Neural cell (in vitro differentiated cells): ENCODE measurements around the gene MAP3K15. TPM values are rescaled to one million over a fixed set of nuclear protein-coding genes. Genes with fewer than 3 reads are reported as not detected.
"Not testable (repeated sequence)": the region's sequence is repeated elsewhere in the genome, so short reads cannot be mapped to it uniquely, and the experiment has no call there.

Source experiments
- H2AFZ ChIP-seq: fragments of 200-600, 300-800 bp; sonication (generic), shearing (Covaris generic); 2 replicates; pipeline ENCODE4 v1.6.0; 2014; ENCODE audit warnings: low read depth, mild to moderate bottlenecking, antibody characterized with exemption, low read length, moderate library complexity
- H3F3A ChIP-seq: fragments of 200-600 bp; shearing (Covaris generic); 2 replicates; pipeline ENCODE4 v1.6.1; 2016; ENCODE audit warnings: mild to moderate bottlenecking, moderate library complexity, mixed read lengths, antibody characterized with exemption, low read length; ENCODE audit not compliant: insufficient read depth, poor library complexity, severe bottlenecking
- H3K27ac ChIP-seq: fragments of 200-600, 300-800 bp; sonication (generic), shearing (Covaris generic); 2 replicates; pipeline ENCODE4 v1.5.1; 2014; ENCODE audit warnings: mild to moderate bottlenecking, low read length, moderate library complexity
- H3K27me3 ChIP-seq: fragments of 300-800, 200-600 bp; sonication (generic), shearing (Covaris generic); 2 replicates; pipeline ENCODE4 v1.6.0; 2014; ENCODE audit warnings: mild to moderate bottlenecking, low read depth, low read length, moderate library complexity; ENCODE audit not compliant: insufficient read depth
- H3K36me3 ChIP-seq: fragments of 300-800, 200-600 bp; sonication (generic), shearing (Covaris generic); 2 replicates; pipeline ENCODE4 v1.5.1; 2014; ENCODE audit warnings: mild to moderate bottlenecking, antibody characterized with exemption, low read length, moderate library complexity; ENCODE audit not compliant: insufficient read depth
- H3K4me2 ChIP-seq: fragments of 300-800, 200-600 bp; sonication (generic), shearing (Covaris generic); 2 replicates; pipeline ENCODE4 v1.6.0; 2014; ENCODE audit warnings: mild to moderate bottlenecking, low read length
- H3K4me3 ChIP-seq: fragments of 300-800, 200-600 bp; sonication (generic), shearing (Covaris generic); 2 replicates; pipeline ENCODE4 v1.5.1; 2014; ENCODE audit warnings: mild to moderate bottlenecking, low read length, moderate library complexity
- H3K79me2 ChIP-seq: fragments of 200-600 bp; shearing (Covaris generic); replicated peaks from 2 replicates; pipeline ENCODE4 v1.6.0; 2014; ENCODE audit warnings: mild to moderate bottlenecking, low read length, moderate library complexity; ENCODE audit not compliant: insufficient read depth
- H3K9ac ChIP-seq: fragments of 300-800, 200-600 bp; sonication (generic), shearing (Covaris generic); 2 replicates; pipeline ENCODE4 v1.6.1; 2016; ENCODE audit warnings: mild to moderate bottlenecking, low read length, mixed read lengths
- H3K9me2 ChIP-seq: fragments of 200-600 bp; shearing (Covaris generic); 2 replicates; pipeline ENCODE4 v1.6.1; 2016; ENCODE audit warnings: mild to moderate bottlenecking, low read length, mixed read lengths; ENCODE audit not compliant: insufficient read depth
- H3K9me3 ChIP-seq: fragments of 200-600, 300-800 bp; sonication (generic), shearing (Covaris generic); 2 replicates; pipeline ENCODE4 v1.6.1; 2016; ENCODE audit warnings: mild to moderate bottlenecking, mixed run types, low read length, moderate library complexity, mixed read lengths
- H4K20me1 ChIP-seq: fragments of 200-600 bp; shearing (Covaris generic); 2 replicates; pipeline ENCODE4 v1.6.1; 2016; ENCODE audit warnings: mild to moderate bottlenecking, mixed run types; ENCODE audit not compliant: insufficient read depth
- EP300 ChIP-seq: fragments of 450-650 bp; conservative IDR thresholded peaks from 2 replicates; pipeline ENCODE4 v1.6.1; 2014; ENCODE audit warnings: antibody characterized with exemption, mild to moderate bottlenecking, moderate library complexity; ENCODE audit not compliant: poor library complexity, severe bottlenecking
- EZH2 ChIP-seq: fragments of 200-600, 300-800 bp; shearing (Covaris generic), sonication (generic); IDR thresholded peaks from 2 replicates; pipeline ENCODE4 v1.6.1; 2014; ENCODE audit warnings: antibody characterized with exemption, low read length, borderline replicate concordance, mild to moderate bottlenecking; ENCODE audit not compliant: insufficient read depth, poor library complexity, severe bottlenecking
- MXI1 ChIP-seq: fragments of 450-650 bp; conservative IDR thresholded peaks from 2 replicates; pipeline ENCODE4 v1.6.1; 2014; ENCODE audit warnings: antibody characterized with exemption, mild to moderate bottlenecking; ENCODE audit not compliant: poor library complexity, severe bottlenecking
- POLR2AphosphoS5 ChIP-seq: IDR thresholded peaks from 2 replicates; pipeline ENCODE4 v1.6.1; 2012
- RAD21 ChIP-seq: fragments of 450-650 bp; conservative IDR thresholded peaks from 2 replicates; pipeline ENCODE4 v1.6.1; 2014; ENCODE audit warnings: antibody characterized with exemption, mild to moderate bottlenecking, moderate library complexity
- REST ChIP-seq: IDR thresholded peaks from 2 replicates; pipeline ENCODE4 v1.6.1; 2012; ENCODE audit warnings: borderline replicate concordance
- SMC3 ChIP-seq: fragments of 450-650 bp; conservative IDR thresholded peaks from 2 replicates; pipeline ENCODE4 v1.6.1; 2014; ENCODE audit warnings: antibody characterized with exemption, mild to moderate bottlenecking, moderate library complexity; ENCODE audit not compliant: poor library complexity
- TAF1 ChIP-seq: IDR thresholded peaks from 2 replicates; pipeline ENCODE4 v1.6.1; 2012; ENCODE audit warnings: low read depth
- polyA plus RNA-seq: library from polyadenylated mRNA; depleted of rRNA; stranded (reverse); fragments of >200 nt; gene quantifications from 2 replicates; pipeline ENCODE4 v1.2.3, GENCODE V29; 2014
- TF ChIP-seq, protein P1 (sequence below): fragments of 450-650 bp; IDR thresholded peaks from 2 replicates; pipeline ENCODE4 v1.5.1; 2014; ENCODE audit warnings: antibody characterized with exemption, mild to moderate bottlenecking, moderate library complexity; ENCODE audit not compliant: poor library complexity, severe bottlenecking

Gene MAP3K15
- polyA plus RNA-seq, 1 donor from 2014 or later = not detected

DNA sequence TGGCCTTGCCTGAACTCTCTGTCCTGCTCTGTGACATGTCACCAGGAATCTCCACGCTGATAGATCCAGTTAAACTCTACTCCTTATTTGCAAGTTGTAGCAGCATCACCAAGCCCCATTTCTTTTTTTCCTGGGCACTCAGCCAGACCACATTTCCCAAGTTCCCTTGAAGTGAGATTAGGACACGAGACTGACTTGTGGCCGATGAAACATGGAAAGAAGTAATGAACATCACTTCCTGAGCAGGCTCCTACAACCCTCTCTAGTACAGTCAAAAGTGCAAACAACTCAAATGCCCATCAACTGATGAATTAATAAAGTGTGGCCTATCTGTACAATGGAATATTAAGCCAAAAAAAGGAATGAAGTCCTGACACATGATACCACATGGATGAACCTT is 74.6 kb downstream of the MAP3K15 start:
- H3K9me2 ChIP-seq = no peaks in the 10 kb centered on the region
- no peaks in the 10 kb centered on the region for H3K79me2 ChIP-seq
- no peak overlapping the region for H3K4me3 ChIP-seq
- H2AFZ ChIP-seq = no peak overlapping the region
- H3K27ac ChIP-seq = no peak overlapping the region
- H3K9ac ChIP-seq = no peak overlapping the region
- no peak overlapping the region for H3K4me2 ChIP-seq
- no peaks in the 10 kb centered on the region for H3K9me3 ChIP-seq
- no peaks in the 10 kb centered on the region for H4K20me1 ChIP-seq
- TF ChIP-seq REST (no peak), RAD21 (no peak), EP300 (no peak), TAF1 (no peak), POLR2AphosphoS5 (no peak), EZH2 (no peak), SMC3 (no peak), MXI1 (no peak)
- TF ChIP-seq, protein P1, sequence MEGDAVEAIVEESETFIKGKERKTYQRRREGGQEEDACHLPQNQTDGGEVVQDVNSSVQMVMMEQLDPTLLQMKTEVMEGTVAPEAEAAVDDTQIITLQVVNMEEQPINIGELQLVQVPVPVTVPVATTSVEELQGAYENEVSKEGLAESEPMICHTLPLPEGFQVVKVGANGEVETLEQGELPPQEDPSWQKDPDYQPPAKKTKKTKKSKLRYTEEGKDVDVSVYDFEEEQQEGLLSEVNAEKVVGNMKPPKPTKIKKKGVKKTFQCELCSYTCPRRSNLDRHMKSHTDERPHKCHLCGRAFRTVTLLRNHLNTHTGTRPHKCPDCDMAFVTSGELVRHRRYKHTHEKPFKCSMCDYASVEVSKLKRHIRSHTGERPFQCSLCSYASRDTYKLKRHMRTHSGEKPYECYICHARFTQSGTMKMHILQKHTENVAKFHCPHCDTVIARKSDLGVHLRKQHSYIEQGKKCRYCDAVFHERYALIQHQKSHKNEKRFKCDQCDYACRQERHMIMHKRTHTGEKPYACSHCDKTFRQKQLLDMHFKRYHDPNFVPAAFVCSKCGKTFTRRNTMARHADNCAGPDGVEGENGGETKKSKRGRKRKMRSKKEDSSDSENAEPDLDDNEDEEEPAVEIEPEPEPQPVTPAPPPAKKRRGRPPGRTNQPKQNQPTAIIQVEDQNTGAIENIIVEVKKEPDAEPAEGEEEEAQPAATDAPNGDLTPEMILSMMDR = no peak
- H3K36me3 ChIP-seq = no peaks in the 10 kb centered on the region
- H3F3A ChIP-seq = no peaks in the 10 kb centered on the region
- no peaks in the 10 kb centered on the region for H3K27me3 ChIP-seq

- H4K20me1 ChIP-seq, H3K27ac ChIP-seq, H3F3A ChIP-seq, H3K4me2 ChIP-seq, H2AFZ ChIP-seq, H3K36me3 ChIP-seq, H3K27me3 ChIP-seq, H3K79me2 ChIP-seq, H3K9ac ChIP-seq, H3K9me2 ChIP-seq, H3K4me3 ChIP-seq, H3K9me3 ChIP-seq: not testable (repeated sequence)
These were observed 92.6 kb downstream of the MAP3K15 start for GRCh38 chrX:19422661-19423060.

DNA sequence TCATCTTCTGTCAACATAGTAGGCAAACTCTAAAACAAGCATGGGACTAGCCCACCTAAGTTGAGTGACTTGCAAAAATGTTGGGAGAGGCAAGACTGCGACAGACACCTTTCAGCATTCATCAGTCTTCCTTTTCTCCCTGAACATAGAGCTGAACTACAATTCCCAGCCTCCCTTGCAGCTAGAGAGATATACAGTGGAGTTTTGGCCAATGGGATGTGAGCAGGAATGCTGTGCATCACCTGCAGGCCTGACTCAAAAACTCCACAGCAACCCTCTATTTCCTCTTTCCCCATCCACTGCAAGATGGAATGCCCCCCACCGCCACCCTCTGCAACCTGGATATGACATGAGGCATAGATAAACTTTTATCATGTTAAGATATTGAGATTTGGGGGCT is 105.0 kb downstream of the MAP3K15 start:
- Histone ChIP-seq H3K27me3 (no peaks in the 10 kb centered on the region), H3K9ac (no peak overlapping the region), H3K4me3 (no peak overlapping the region), H3F3A (no peaks in the 10 kb centered on the region), H3K9me2 (no peaks in the 10 kb centered on the region), H4K20me1 (no peaks in the 10 kb centered on the region), H2AFZ (no peak overlapping the region), H3K79me2 (no peaks in the 10 kb centered on the region), H3K36me3 (no peaks in the 10 kb centered on the region), H3K9me3 (no peaks in the 10 kb centered on the region), H3K27ac (no peak overlapping the region), H3K4me2 (no peak overlapping the region)
- TF ChIP-seq TAF1 = no peak
- TF ChIP-seq SMC3 = no peak
- TF ChIP-seq REST = no peak
- TF ChIP-seq EZH2 = no peak
- no peak for TF ChIP-seq EP300
- TF ChIP-seq POLR2AphosphoS5 = no peak
- no peak for TF ChIP-seq RAD21
- TF ChIP-seq, protein P1 = no peak
- TF ChIP-seq MXI1 = no peak
